Muscle of back (tissue), 11 donors: ENCODE measurements around the gene ERBIN. TPM values are rescaled to one million over a fixed set of nuclear protein-coding genes. Genes with fewer than 3 reads are reported as not detected.
A peak's percentile ranks its signal among the peaks of the same experiment; 100 is the strongest.
"Not testable (repeated sequence)": the region's sequence is repeated elsewhere in the genome, so short reads cannot be mapped to it uniquely, and the experiment has no call there.

Experiments used
- DNase-seq, 3 donors: peaks; one replicate each; pipeline versions ENCODE4 v3.0.0 to v3.0.0-alpha.2; 2013
- polyA plus RNA-seq, 10 donors: library from polyadenylated mRNA; unstranded; fragments of 120-200 nt; gene quantifications; one replicate each; pipeline ENCODE4 v1.2.1, GENCODE V29; 2013; ENCODE audit not compliant: insufficient read length in 10 of 10

The ERBIN gene
- polyA plus RNA-seq, 10 donors, result 37.4 to 53.0 (median 49.6) TPM

DNA sequence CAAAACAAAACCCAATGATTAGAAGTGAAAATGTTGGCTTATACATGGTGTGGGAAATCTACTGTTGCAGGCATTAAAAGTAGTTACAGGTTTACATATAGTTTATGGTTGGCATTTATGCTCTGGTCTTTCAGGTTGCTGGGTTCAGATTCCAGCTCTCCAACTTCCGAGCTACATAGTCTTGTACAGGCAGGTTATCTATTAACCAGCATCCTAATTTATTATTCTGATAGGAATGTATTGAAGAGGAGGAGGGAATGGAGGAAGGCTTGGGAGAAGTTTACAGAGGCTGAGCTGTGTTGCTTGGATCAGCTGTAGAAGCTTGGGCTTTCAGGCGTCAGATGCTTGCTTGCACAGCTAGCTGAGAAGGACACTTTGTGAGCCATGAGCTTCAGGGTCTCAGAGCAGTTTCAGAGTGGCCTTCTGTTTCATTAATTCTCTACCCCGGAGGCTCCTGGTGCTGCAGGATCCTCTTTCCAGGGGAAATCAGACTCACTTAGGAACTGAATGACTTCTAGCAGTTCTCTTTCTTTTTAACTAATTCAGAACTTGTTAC, 11.7 kb upstream of the ERBIN start:
- no peak for DNase-seq

DNA sequence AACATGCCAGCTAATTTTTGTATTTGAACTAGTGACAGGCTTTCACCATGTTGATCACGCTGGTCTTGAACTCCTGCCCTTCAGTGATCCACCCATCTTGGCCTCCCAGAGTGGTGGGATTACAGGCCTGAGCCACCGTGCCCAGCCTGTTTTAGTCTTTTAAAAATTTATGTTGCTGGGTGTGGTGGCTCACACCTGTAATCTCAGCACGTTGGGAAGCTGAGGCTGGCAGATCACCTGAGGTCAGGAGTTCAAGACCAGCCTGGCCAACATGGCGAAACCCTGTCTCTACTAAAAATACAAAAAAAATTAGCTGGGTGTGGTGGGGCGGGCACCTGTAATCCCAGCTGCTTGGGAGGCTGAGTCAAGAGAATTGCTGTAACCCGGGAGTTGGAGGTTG, 10.7 kb upstream of the ERBIN start:
- DNase-seq, result not testable (repeated sequence)

DNA sequence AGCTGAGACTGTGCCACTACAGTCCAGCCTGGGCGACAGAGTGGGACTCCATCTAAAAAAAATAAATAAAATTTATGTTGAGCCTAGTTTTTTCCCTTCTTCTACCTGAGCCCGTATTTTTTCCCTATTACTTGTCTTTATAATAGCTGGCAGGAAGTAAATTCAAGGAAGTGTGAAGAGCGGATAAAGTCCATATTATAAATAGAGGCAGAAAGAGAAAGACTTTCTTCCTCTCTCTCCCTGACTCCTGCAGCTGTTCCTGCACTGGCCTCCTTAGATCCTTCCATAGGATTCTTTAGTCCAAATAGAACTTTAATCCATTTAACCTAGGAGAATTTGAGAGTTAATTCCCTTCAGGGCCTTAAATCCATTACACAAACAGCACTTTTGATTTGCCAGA, 10.3 kb upstream of the ERBIN start:
- no peak for DNase-seq

DNA sequence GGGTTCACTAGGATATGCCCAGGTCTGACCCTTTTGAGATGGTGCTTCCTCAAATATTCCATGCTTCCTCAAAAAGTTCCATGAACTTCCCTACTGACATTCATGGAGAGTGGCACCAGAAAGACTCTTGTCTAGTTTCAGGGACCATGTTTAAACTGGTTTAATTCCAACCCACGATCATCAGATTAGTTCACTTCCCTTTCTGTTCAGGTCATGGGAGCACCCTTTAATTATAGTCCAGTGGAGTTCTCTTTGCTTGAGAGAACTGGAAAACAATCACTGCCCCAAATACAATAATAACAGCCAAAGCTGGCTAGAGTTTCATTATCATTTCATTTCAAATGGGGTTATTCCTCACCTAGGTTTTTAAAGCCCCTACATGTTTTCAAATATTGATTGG, 9.7 kb upstream of the ERBIN start:
- no peak for DNase-seq

DNA sequence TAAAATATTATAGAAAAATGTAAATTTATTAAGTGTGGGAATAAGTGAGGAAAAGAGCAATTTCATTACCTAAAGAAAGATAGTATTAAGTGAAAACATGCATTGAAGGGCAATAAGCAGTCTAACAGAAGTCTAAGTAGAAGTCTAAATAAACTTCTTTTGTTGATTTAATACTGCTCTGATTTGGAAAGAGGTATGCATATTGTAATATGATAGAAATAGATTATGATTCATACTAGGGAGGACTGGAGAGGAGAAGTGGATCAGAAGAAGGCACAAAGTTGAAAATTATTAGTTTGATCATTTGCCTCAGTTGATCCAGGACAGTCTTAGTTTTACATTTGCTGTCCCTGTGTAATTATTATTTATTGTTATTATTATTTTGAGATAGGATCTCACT, 6.6 kb upstream of the ERBIN start:
- no peak for DNase-seq

DNA sequence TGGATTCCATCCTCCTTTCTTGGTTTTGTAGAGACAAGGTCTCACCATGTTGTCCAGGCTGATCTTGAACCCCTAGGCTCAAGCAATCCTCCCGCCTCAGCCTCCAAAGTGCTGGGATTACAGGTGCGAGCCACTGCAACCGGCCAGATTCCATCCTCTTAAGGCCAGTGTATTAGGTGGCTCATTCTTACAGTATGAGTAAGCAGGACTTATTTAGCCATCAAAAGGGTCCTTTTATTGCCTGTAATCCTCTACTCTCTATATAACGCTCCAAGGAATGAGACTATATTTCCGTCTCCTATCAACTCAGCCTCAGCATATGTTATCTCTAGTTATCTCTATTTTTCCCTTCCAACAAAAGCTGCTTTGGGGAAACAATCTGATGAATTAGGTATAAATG, 3.0 kb upstream of the ERBIN start:
- no peak for DNase-seq

DNA sequence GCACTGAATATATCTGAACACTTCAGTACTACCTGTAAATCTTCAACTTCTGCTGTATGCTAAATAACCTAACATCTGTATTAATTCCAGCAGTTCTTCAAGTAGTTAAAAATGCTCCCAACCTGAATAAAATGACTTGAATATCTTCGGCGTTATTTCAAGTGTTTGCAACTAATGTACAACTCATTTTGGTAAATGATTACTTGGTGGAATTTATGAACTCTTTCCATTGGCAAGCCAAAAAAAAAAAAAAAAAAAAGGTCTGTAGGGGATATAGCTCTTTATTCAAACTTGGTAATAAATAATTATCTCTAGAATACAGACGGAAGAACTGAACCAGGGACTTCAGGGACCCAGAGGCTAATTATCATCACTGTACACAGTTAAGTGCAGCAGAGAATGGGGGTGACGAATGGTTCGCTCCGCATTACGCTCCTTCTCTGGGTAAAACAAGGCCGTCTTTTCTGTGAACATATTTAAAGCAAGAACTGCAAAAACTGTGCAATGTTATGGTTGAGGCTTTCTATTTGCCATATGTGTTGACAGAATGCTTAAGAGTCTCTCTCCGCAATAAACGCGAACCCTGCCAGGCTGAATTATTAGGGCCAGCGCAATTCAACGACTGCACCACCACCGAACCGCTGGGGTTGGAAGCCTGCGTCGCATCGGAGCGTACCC, 1.9 kb upstream of the ERBIN start:
- no peak for DNase-seq

DNA sequence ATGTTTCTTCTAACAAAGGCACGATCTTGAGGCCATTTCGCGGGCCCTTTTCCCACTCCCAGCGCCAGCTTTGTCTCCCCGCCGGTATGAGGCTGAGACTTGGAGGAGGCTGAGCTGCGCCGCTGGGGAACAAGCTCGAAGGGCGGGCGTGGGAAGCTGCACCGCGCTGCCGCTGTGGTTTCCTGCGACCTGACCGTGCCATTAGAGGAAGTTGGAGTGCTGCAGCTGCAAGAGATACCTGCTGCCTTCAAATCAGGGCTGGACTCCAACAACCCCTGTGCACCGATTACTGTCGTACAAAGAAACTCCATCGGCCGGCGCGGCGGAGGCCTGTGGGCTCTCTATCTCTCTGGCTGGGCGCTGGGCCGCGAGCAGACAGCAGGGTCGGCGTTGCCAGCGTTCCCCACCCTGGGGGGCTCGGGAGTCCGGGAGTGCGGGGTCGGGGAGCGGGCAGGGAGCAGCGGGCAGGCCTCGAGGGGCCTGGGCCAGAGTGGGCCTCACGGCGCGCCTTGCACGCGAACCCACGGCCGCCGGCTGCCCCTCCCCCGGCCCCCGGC, 1.3 kb upstream of the ERBIN start:
- DNase-seq, result peak; percentile 65 to 94 (median 77)

DNA sequence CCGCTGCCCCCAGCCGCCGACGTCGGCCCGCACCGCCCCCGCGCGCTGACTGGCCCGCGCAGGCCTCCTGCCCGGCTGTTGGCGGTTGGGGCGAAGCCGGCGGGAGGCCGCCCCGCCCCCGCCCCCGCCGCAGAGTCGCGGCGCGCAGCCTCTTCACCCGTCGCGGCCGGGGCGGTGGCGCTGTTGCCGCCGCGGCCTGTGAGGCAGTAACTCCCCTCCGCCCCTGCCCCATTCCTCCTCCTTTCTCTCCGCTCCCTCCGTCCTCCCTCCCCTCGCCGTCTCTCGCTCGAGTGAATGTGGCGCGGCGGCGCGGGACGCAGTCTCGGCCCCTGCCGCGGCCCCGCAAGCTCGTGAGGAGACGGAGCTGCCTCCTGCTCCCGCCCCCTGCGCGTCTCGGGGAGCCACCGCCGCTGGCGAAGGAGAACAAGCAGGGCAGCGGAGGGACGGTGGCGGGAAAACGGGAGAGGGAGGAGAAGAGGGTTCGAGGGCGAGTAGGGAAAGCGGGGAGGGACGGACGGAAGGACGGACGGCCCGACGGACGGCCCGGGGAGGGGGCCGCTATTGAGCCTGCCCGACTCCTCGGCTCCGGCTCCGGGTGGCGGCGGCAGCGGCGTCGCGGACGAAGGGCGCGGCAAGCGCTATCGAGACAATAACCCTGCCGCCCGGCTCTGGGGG, 637 bp upstream of the ERBIN start:
- peak; percentile 93 to 97 (median 93) for DNase-seq

DNA sequence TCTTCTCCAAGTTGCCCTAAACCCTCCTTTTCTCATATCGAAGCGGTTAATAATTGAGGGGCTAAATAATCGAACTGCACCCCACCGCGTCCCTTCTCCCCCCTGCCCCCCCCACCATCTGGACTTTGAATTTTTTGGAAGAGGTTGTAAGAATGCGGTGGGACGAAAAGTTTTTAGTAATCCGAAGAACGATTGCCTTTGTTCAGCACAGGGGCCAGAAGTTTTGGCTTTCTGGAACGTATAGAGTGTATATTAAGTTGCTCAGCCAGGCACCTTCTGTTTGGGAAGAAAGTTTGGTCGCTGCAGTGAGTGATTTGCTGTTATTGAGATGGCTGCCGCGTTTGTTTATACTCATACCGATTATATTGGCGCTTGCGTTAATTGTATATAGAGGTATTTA, 518 bp downstream of the ERBIN start:
- peak; percentile 33 to 66 (median 33) for DNase-seq

DNA sequence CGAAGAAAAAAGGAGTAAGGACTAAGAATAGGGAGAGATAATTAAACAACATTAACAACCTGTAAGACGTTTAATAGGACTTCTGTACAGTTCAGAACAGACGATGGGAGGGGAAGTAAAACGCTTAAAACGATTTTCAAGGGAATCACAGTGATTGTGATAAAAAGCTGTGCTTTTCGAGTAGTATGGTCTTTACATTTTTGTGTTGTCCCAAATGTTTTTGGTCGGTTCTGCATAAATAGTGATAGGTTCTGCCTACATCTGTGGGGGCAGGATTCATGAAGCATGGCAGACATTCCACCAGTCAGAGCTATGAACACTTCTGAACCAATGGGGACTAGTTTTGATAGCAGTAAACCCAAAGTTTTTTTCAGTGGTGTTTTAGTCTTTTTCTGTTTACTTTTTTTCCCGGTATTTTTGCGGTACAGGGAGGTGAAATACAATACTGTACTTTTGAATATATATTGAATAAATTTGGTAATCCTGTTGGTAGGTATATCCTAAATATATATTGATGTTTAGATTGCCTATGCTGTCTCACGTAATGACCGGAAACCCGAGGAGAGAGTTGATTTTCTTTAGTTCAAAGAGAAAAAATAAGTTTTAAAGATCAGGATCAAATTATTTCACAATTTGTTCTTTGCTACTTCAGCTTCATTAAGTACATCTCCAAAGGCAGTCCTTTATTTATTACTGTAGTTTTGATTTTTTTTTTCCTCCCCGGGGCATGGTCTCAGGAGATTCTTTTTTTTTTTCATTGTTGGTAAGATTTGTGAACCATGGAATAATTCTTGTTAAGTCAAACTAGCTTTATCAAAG, 1.3 kb downstream of the ERBIN start:
- DNase-seq, result peak; percentile 40 to 82 (median 61)

DNA sequence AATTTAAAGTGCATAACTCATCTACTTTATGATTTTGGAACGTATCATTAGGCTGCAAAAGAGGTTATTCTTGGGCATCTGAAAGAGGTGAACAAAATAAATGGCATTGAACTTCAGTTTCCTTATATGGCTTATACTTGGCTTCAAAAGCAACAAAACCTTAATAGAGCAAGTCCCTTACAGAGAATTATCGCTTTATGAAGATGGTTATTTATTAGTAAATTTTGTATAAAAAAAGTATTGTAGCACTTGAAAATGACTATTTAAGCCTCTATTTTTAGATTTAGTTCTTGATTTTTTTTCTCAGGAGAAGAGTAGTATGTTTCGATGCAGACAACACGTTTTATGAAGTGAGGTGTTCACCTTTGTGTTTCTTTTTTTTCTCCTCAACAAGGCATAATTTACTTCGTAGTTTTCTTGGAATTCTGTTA, 2.0 kb downstream of the ERBIN start:
- DNase-seq, result peak in 1 of 3 donors; percentile 37

DNA sequence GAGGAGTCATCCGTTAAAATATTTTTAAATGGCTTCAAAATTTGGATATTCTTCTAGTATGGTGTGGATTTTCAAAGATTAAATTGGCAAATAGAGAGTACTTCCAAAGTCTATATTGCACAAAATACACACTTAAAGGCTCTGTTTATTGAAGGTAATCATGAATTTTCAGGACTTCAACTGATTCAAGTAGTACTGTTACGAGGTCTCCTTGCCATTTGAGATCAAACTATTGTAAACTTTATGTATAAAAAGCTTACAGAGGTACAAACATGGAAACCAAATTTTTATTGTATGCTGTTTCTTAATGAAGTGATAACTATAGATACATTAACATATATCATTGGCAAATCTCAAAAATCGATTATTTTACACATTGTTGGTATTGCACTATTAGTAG, 2.5 kb downstream of the ERBIN start:
- no peak for DNase-seq

DNA sequence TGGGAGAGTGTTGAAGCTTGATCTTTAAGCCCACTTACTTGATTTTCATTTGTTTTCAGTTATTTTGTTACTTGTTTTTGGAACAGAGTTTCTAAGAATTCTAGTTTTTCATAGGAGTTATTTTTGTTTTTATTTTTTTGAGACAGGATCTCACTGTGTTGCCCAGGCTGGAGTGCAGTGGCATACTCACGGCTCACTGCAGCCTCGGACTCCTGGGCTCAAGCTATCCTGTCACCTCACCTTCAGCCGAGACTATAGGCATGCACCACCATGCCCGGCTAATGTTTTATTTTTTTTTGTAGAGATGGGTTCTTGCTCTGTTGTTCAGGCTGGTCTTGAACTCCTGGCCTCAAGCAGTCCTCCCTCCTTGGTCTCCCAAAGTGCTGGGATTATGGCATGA, 6.3 kb downstream of the ERBIN start:
- no peak for DNase-seq

DNA sequence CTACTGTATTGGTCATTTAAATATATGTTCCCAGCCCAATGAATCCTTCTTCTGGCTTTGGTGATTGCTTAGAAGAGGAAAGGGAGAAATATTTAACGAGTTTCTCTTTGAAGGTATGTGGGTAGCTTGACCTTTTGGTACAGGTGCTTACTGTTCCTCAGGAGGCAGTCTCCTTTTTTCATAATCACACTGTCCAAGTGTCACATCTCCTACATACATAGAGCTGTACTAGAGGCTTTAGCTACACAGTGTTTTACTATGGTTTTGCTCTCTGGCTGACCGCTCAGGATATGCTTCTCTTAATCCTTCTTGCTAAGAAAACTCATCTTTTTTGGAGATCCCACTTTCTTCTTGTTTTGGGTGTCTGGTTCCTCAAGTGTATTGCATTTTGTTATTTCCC, 6.9 kb downstream of the ERBIN start:
- DNase-seq, result no peak

DNA sequence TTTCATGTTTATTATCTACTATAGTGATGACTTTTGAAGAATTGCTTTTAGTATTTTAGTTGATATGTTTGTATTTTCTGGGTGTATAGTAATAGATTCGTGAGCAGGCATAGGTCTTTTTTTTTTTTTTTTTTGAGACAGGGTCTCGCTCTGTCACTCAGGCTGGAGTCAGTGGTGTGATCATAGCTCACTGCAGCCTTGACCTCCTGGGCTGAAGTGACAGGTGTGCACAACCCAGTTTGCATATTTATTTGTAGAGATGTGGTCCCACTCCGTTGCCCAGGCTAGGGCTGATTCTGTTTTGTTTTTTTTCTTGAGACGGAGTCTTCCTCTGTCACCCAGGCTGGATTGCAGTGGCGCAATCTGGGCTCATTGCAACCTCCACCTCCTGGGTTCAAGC, 11.9 kb downstream of the ERBIN start:
- DNase-seq, result no peak

DNA sequence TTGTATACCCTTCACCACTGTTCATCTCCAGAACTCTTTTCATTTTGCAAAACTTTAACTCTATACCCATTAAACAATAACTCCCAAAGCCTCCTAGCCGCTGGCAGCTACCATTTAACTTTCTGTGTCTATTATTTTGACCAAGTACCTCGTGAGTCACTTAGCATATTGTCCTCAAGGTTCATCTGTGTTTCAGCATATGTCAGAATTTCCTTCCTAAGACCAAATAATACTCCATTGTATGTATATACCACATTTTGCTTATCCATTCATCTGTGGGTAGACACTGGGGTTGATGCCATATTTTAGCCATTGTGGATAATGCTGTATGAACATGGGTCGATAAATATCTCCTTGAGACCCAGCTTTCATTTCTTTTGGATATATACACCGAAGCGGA, 17.4 kb downstream of the ERBIN start:
- no peak for DNase-seq

DNA sequence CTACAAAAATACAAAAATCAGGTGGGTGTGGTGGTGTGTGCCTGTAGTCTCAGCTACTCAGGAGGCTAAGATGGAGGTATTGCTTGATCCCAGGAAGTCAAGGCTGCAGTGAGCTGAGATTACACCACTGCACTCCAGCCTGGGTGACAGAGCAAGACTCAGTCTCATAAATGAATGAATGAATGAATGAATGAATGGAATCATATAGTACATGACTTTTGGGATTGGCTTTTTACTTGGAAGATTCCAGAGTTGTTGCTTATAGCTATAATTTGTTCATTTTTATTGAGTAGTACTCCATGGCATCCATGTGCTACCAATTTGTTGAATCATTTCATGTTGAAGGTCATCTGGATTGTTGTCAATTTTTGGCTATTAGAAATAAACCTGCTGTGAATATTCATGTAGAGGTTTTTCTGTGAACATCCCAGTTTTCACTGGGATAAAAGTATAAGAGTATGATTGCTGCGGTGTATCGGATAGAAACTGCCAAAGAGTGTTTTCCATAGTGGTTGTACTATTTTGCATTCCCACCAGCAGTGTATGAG, 19.9 kb downstream of the ERBIN start:
- no peak for DNase-seq

DNA sequence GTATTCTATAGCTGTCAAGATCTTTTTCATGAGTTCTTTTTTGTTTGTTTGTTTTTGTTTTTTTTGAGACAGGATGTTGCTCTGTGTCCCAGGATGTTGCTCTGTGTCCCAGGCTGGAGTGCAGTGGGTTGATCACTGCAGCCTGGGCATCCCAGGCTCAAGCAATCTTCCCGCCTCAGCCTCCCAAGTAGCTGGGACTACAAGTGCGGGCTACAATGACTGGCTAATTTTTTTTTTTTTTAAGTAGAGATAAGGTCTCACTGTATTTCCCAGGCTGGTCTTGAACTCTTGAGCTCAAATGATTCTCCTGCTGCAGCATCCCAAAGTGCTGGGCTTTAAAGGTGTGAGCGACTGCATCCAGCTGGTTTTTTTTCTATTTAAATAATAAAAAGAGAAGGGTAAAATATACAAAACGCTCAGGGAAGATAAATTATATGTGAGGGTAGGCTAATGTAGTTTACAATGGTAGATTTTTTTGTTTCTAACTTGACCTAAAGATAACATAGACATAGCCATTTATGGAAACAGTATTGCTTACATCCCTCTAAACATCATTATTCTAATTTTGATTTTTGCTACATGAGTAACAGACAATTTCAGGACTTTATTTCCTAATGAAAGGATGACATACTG, 21.9 kb downstream of the ERBIN start:
- no peak for DNase-seq

DNA sequence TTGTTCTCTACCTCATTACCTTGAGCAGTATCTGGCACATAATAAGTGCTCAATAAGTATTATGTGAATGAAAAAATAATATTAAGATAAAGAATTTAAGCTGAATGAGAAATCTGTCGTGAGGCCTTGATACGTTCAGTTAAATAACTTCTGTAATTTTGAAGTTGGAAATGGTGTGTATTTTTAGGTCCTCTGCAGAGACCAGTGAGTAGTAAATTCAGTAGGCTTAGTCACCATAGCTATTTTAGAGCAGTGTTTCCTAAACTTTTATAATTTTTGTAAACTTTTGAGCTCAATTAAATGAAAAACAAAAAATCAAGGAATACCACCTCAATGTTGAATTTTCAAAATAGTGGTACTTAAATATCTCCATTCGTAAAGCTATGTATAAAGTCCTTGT, 25.0 kb downstream of the ERBIN start:
- no peak for DNase-seq

DNA sequence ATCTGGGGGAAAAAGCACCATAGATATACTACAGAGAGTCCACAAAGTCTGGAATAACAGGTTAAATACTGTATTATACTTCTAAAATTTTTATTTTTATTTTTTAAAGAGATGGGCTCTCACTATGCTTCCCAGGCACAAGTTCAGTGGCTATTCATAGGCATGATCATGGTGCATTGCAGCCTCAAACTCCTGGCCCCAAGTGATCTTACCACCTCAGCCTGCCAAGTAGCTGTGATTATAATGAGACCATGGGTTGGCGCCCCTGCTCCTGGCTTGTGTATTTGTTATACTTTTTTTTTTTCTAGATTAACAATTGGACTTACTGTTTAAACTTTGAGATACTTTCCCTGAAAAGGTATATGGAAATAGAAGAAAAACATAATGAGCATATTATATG, 25.9 kb downstream of the ERBIN start:
- no peak for DNase-seq
